Endodermal cell (in vitro differentiated cells): ENCODE measurements around the gene CRTAC1. TPM values are rescaled to one million over a fixed set of nuclear protein-coding genes. Genes with fewer than 3 reads are reported as not detected.

Experiments used
- DNase-seq: peaks from one replicate; pipeline ENCODE4 v3.0.0-alpha.2; 2017
- H3K27ac ChIP-seq: 2 replicates; pipeline ENCODE4 v1.5.1; 2013; ENCODE audit warnings: mild to moderate bottlenecking, low read depth, low read length, moderate library complexity
- H3K27me3 ChIP-seq: 2 replicates; pipeline ENCODE4 v1.6.1; 2013; ENCODE audit warnings: mild to moderate bottlenecking, low read length, moderate library complexity; ENCODE audit not compliant: insufficient read depth, control insufficient read depth, poor library complexity, severe bottlenecking
- H3K36me3 ChIP-seq: 2 replicates; pipeline ENCODE4 v1.7.0; 2013; ENCODE audit warnings: mild to moderate bottlenecking, low read length, moderate library complexity; ENCODE audit not compliant: control insufficient read depth, insufficient read depth
- H3K4me1 ChIP-seq: one replicate; pipeline ENCODE4 v1.7.0; 2013; ENCODE audit warnings: low read length; ENCODE audit not compliant: control insufficient read depth, insufficient read depth
- H3K4me3 ChIP-seq: 2 replicates; pipeline ENCODE4 v1.5.1; 2013; ENCODE audit warnings: mild to moderate bottlenecking, low read length, moderate library complexity
- H3K9ac ChIP-seq: 2 replicates; pipeline ENCODE4 v1.6.1; 2013; ENCODE audit warnings: mild to moderate bottlenecking, low read length, moderate library complexity; ENCODE audit not compliant: poor library complexity, severe bottlenecking; ENCODE audit errors: extremely low read depth
- H3K9me3 ChIP-seq: 2 replicates; pipeline ENCODE4 v1.6.1; 2013; ENCODE audit warnings: mild to moderate bottlenecking, low read length, moderate library complexity; ENCODE audit not compliant: control insufficient read depth
- H3K27ac Mint-ChIP-seq: 2 replicates; pipeline ENCODE4 v1.8.0; 2020; ENCODE audit warnings: mixed read lengths
- H3K27me3 Mint-ChIP-seq: 2 replicates; pipeline ENCODE4 v1.8.0; 2021; ENCODE audit warnings: mild to moderate bottlenecking, mixed read lengths; ENCODE audit not compliant: insufficient read depth
- H3K36me3 Mint-ChIP-seq: 2 replicates; pipeline ENCODE4 v1.8.0; 2020; ENCODE audit warnings: low read depth, mixed read lengths
- H3K4me1 Mint-ChIP-seq: 2 replicates; pipeline ENCODE4 v1.8.0; 2020; ENCODE audit warnings: mixed read lengths
- H3K4me3 Mint-ChIP-seq: 2 replicates; pipeline ENCODE4 v1.8.0; 2020; ENCODE audit warnings: mild to moderate bottlenecking, moderate library complexity, mixed read lengths
- H3K9me3 Mint-ChIP-seq: 2 replicates; pipeline ENCODE4 v1.8.0; 2020; ENCODE audit warnings: mild to moderate bottlenecking, mixed read lengths
- CTCF ChIP-seq: fragments of 200-600 bp; sonication (generic); conservative IDR thresholded peaks from 2 replicates; pipeline ENCODE4 v1.5.0; 2021; ENCODE audit warnings: antibody characterized with exemption, mild to moderate bottlenecking
- WGBS, 2 experiments: methylation state at CpG; one replicate each; pipeline versions ENCODE4 v1.1.5 to v1.1.7; 2013; ENCODE audit warnings: missing lambda C conversion rate in 2 of 2, mixed read lengths in 1 of 2; ENCODE audit not compliant: insufficient coverage in 1 of 2, insufficient read length in 1 of 2; 5-methylcytosine and 5-hydroxymethylcytosine counted together
- total RNA-seq, 2 donors: library from RNA; stranded (reverse); fragmentation: NEBNext Ultra II Directional in 1 of 2; extraction: Animal tissue kit (Norgen Biotek cat#: 25700) in 1 of 2; gene quantifications; 2 replicates in 1 of 2; 3 replicates in 1 of 2; pipeline ENCODE4 v1.2.1, GENCODE V29; 2021

CRTAC1 gene
- total RNA-seq, 2 donors from 2014 or later: 0.13 to 0.24 TPM

GRCh38 chr10:98010939-98011685 is 19.3 kb downstream of the CRTAC1 start:
- no peak for DNase-seq
- Mint-ChIP-seq H3K4me3 (no peak overlapping the region), H3K27ac (no peak overlapping the region), H3K36me3 (no peaks in the 10 kb centered on the region), H3K27me3 (peaks cover 28% of the 10 kb centered on the region), H3K9me3 (no peaks in the 10 kb centered on the region), H3K4me1 (peaks cover 7% of the 10 kb centered on the region)
- H3K9ac ChIP-seq: no peak overlapping the region
- no peaks in the 10 kb centered on the region for H3K9me3 ChIP-seq
- 91 to 93% methylated on average over 5 to 8 of the region's 9 CpGs for WGBS, 2 experiments
- H3K36me3 ChIP-seq: no peaks in the 10 kb centered on the region
- H3K27ac ChIP-seq: no peak overlapping the region
- H3K27me3 ChIP-seq: peaks cover 8% of the 10 kb centered on the region
- no peak overlapping the region for H3K4me3 ChIP-seq
- TF ChIP-seq CTCF: no peak
- H3K4me1 ChIP-seq: no peaks in the 10 kb centered on the region

- no peaks in the 10 kb centered on the region for H3K27me3 ChIP-seq
- H3K4me3 Mint-ChIP-seq: peak overlapping the region; percentile 28
- H3K27ac Mint-ChIP-seq: no peak overlapping the region
- peak overlapping the region; percentile 23 for H3K4me3 ChIP-seq
- DNase-seq: peak; percentile 80
- H3K36me3 ChIP-seq: no peaks in the 10 kb centered on the region
- H3K9me3 Mint-ChIP-seq: no peaks in the 10 kb centered on the region
- H3K4me1 Mint-ChIP-seq: peaks cover 12% of the 10 kb centered on the region
- no peak overlapping the region for H3K27ac ChIP-seq
- H3K4me1 ChIP-seq: no peaks in the 10 kb centered on the region
- TF ChIP-seq CTCF: no peak
- H3K9ac ChIP-seq: no peak overlapping the region
- peaks cover 21% of the 10 kb centered on the region for H3K27me3 Mint-ChIP-seq
- no peaks in the 10 kb centered on the region for H3K36me3 Mint-ChIP-seq
- no peaks in the 10 kb centered on the region for H3K9me3 ChIP-seq
- 0 to 6% methylated on average over 2 to 12 of the region's 12 CpGs for WGBS, 2 experiments
These were observed 24.2 kb downstream of the CRTAC1 start for GRCh38 chr10:98006266-98006665.

- no peak overlapping the region for H3K9ac ChIP-seq
- Mint-ChIP-seq H3K4me3 (no peak overlapping the region), H3K9me3 (peaks cover 9% of the 10 kb centered on the region), H3K27ac (no peak overlapping the region), H3K27me3 (peaks cover 6% of the 10 kb centered on the region), H3K4me1 (peaks cover 12% of the 10 kb centered on the region), H3K36me3 (no peaks in the 10 kb centered on the region)
- no peak overlapping the region for H3K27ac ChIP-seq
- no peaks in the 10 kb centered on the region for H3K4me1 ChIP-seq
- WGBS, 2 experiments: 83 to 92% methylated on average over 8 to 9 of the region's 9 CpGs
- peaks cover 9% of the 10 kb centered on the region for H3K9me3 ChIP-seq
- DNase-seq: peak; percentile 35
- no peak overlapping the region for H3K4me3 ChIP-seq
- H3K27me3 ChIP-seq: no peaks in the 10 kb centered on the region
- no peak for TF ChIP-seq CTCF
- no peaks in the 10 kb centered on the region for H3K36me3 ChIP-seq
These were observed 28.7 kb downstream of the CRTAC1 start for GRCh38 chr10:98001736-98002135.
